ENCODE measurements around the gene RSPRY1.

- TF ChIP-seq, protein P1, sequence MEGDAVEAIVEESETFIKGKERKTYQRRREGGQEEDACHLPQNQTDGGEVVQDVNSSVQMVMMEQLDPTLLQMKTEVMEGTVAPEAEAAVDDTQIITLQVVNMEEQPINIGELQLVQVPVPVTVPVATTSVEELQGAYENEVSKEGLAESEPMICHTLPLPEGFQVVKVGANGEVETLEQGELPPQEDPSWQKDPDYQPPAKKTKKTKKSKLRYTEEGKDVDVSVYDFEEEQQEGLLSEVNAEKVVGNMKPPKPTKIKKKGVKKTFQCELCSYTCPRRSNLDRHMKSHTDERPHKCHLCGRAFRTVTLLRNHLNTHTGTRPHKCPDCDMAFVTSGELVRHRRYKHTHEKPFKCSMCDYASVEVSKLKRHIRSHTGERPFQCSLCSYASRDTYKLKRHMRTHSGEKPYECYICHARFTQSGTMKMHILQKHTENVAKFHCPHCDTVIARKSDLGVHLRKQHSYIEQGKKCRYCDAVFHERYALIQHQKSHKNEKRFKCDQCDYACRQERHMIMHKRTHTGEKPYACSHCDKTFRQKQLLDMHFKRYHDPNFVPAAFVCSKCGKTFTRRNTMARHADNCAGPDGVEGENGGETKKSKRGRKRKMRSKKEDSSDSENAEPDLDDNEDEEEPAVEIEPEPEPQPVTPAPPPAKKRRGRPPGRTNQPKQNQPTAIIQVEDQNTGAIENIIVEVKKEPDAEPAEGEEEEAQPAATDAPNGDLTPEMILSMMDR (IDR thresholded peaks at IDR 0.05; ENCODE audit: low read length), result no peak
- TF ChIP-seq EZH2 (optimal IDR thresholded peaks at IDR 0.05; ENCODE audit: low read depth, low read length) (no peak), EZH2phosphoT487 (IDR thresholded peaks at IDR 0.05; ENCODE audit: low read length) (no peak)
These were observed 40.8 kb downstream of the RSPRY1 start for GRCh38 chr16:57226701-57227621.

All from MM.1S (cell line).